ENCODE results near the gene EEIG2.

Gene EEIG2

DNA sequence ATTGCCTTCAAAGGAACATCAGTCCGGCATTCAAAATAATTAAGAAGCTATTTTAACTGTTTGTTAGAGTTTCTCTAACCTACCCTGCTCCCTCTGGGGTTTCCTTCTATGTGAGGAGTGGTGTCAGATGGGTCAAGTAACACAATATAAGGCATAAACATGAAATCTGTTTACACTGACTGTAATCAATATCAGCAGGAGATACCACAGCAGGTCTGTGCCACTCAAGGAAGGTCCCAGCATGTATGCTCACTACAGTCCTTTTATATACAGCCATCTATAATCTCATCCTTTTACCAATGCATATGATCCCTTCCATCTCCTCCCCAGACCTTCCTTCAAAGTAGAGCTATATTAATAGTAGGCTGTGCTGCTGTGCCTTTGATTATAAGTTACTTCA lies 25.4 kb downstream of the EEIG2 start:
- DNase-seq = no peak

DNA sequence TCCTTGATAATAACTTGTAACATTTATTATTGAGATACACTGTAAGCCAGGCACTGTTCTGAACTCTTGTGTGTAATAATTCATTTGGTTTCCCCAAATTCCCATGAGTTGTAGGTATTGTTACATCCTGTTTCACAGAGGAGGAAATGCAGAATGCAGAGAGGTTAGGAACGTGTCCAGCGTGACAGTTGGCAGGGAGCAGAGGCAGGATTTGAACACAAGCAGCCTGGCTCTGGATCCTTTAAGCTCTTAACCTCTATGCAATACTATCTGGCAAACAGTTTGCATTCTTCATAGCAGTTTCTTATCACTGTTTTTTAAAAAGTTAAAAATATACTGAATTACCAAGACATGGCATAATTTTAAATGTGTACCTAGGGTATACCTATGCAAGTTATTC lies 30.5 kb downstream of the EEIG2 start:
- peak in 1 of 3 donors; percentile 7 for DNase-seq

DNA sequence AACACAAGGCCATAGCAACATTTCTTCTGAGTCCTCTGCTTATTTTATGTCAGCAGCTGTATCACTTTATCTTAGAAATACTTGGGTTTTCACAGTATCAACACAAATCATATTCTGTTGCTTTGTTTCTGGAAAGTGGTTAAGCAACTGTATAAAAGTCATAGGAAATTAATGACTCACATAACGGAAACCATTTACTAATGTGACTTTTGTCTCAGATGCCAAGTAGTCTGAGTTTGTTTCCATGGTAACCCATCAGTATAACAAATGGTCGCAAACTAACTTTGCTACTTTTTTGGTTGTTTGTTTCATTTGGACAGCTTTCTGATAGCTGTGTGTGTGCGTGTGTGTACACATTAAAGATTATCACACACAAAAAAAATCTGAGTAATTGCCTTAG lies 31.1 kb downstream of the EEIG2 start:
- DNase-seq = peak; percentile 67 to 94 (median 91)

DNA sequence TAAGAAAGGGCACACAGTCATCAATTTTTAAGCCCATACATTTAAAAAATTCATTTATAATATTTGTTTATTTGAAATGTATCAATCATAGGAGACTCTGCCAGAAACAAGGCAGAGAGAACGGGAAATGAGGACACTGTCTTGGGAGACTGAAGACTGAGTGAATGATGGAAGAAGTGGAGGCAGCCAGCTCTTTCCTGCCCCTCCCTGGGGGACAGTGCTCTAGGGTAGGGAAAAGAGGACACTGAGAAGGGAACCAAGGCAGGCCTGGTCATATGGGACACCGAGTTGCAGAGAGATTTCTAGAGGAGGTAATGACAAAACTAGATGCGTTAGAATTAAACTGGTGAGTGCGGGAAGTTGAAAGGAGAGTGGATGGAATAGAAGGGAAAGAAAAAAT lies 31.6 kb downstream of the EEIG2 start:
- DNase-seq = peak in 1 of 3 donors; percentile 22

DNA sequence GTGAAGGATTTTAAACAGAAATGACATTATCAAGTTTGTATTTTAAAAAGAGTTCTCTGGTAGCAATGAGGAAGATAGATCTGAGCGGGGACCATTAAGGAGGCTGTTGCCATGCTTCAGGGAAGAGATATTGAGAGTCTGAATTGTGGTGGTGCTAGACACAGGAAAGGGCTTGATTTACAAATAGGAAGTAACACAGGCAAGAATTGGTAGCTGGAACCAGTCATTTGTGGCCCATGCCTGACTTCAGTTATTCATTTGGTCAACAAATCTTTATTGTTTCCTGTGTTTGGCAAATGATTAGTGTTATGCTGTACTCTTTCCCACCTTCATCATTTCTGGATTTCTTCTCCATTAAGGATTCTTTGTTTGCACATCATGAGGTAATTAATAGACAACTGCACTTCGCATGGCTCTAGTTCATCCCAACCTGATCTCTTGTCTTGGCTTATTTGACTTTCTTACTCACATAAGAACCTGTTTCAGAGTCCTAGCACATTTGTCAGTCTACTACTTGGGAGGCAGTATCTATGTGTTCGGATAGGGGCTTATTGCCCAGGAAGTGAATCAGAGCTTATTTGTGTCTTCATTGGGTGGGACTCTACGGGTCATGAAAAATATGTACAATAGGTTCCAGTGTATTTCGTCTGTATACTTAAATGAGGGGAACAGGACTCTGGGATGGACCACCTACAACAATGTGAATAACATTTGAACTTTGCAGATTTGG lies 32.3 kb downstream of the EEIG2 start:
- DNase-seq = peak; percentile 11 to 29 (median 22)

DNA sequence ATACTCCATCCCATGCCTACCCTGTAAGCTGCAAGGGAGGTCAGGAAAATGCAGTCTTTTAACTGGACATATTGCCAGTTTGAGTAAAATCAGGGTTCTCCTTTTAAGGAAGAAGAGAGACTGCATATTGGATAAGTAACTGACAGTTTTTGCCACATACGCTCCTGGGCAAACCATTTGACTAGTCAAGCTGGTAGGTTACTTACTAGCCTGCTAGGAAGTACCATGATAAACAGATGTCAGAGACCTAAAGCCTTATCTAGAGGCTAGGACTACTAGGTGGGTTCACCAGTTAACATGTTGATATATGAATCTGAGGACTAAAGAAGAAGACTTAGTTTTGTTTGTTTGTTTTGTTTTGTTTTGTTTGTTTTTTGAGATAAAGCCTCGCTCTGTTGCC lies 33.5 kb downstream of the EEIG2 start:
- no peak for DNase-seq

DNA sequence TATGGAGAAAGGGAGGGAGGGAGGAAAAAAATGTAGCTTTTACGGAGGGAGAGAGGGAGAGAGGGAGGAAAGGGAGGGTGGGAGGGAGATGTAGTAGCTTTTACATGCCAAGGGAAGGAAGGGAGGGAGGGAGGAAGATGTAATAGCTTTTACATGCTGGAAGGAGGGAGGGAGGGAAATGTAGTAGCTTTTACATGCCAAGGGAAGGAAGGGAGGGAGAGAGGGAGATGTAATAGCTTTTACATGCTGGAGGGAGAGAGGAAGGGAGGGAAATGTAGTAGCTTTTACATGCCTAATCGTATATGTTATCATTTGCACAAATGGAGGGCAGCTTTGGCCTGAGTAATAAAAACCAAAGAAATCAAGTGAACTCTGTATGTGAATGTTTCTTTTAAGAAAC lies 35.6 kb downstream of the EEIG2 start:
- DNase-seq = no peak

DNA sequence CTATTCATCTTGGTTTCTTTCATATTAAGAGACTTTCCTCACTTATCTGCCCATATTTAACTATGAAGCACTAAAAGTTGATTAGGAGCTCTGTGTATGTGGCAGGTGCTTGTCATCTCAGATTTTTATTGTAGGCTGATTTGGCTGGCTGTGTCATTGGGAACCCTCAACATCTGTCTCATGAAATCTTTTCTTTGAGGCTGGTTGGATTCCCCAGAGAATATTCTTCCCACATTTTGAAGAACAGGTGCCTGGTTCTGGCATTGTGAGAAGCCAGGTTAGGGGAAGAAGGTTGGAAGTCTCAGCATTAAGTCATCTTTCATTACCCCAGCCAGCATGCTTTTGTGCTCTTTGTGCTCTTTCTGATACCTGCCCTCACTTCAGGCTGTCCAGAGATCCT lies 37.1 kb downstream of the EEIG2 start:
- no peak for DNase-seq

DNA sequence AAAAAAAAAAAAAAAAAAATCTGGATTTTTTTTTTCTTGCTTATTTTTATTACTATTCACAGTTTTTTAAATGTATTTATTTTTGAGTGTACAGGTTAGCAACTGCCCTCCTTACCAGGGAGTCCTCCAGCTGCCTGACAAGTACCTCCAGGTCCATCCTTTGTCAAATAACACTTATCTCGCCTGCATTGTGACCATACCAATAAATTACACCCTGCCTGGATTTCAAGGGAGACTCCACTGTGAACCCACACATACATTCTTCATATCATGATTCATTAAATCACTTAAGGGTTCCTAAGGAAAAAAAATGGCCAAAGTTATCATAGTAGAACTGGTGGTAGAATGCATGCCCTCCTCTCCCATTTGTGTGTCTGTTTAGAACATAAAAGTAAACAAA lies 38.4 kb downstream of the EEIG2 start:
- no peak for DNase-seq

DNA sequence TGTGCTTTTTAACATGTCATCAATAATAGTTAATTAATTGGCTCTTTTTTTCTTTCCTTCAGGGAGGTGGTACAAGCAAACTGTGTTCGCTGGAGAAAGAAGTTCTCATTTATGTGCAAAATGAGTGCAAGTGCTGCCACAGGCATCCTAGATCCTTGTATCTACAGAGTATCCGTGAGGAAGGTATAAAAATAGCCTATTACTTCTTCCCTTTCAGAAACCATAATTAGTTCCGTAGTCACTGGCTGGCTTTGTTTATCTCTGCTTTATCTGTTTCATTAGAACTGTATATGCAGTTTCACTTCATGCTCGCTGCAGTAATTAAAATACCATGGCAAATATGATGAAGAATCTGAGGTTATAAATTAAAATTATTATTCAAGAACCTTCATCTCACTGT lies 40.6 kb downstream of the EEIG2 start:
- DNase-seq = no peak

DNA sequence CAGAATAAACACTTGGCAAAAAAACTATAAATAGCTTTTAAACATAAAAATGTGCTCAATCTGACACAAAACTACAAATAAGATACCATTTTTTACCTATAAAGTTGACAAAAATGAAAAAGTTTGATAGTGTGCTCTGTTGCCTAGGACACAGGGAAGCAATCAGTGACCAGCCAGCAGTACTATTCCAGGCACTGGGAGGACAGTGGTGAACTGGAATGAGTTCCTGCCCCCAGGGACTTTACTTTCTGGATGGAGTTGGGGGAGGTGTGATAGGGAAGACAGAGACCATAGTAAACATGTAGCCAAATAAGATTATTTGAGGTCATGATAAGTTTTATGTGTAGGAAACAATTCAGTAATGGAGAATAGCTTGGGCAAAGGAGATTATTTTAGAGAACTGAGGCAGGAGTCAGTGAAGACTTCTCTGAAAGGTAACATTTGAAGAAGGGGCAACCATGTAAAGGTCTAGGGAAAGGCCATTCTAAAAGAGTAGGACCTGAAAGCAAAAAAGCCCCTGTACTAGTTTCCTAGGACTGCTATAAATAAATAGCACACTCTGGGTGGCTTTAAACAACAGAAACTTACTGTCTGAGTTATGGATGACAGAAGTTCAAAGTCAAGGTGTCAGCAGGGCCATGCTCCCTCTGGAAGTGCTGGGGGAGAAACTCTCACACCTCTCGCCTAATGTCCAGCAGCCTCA lies 42.0 kb downstream of the EEIG2 start:
- no peak for DNase-seq

DNA sequence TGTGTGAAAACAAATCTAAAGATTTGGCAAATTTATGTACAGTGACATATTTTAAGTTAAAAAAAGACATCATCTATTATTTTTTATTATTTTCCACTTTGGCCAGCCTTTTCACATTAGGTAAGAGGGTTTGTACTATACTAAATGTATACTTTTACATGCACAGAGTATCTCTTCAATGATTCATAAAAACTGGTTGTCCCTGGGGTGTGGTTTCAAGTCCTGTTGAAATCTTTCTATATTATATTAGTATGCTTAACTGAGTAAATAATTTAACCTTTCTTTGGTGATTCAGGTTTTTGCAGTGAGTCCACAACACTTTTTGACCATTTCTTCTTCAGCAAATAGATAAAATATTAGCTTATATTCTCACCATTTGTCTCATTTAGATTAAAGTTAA lies 45.7 kb downstream of the EEIG2 start:
- DNase-seq = no peak

DNA sequence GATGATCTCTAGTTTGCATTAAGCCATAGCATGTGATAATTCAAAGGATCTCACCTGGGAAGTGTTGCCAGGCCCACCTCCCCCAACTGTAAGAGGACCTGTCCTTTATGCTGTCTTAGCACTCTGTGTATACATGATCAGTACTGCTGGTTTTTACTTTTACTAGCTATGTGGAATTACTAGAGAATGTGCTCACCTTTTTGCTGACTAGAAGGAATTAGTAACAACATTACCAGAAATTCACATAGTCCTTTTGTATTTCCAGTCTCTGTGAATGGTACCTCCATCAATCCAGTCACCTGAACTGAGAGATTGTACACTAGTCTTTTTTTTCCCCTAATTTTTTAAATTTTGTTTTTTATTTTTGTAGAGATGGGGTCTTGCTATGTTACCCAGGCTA lies 46.6 kb downstream of the EEIG2 start:
- DNase-seq = no peak

DNA sequence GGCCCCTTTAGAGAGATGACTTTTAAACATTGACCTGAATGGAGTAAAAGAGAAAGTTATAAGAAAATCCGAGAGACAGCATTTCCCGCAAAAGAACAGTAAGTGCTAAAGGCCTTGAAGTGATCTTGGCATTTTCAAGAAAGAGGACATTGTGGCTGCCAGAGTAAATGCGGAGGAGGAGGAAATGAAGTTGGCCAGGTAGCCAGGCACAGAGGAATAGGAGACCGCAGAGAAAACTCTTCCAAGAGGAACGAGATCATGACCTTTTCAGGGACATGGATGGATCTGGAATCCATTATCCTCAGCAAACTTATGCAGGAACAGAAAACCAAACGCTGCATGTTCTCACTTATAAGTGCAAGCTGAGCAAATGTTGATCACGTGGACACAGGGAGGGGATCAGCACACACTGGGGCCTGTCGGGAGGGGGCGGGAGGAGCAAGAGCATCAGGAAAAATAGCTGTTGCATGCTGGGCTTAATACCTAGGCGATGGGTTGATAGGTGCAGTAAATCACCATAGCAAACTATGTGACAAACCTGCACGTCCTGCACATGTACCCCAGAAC lies 49.7 kb downstream of the EEIG2 start:
- no peak for DNase-seq
